SHP77 treated with DMSO at 0.1 percent for 48 hours (cell line): ENCODE data around the gene RNF144A.
"Not testable (repeated sequence)": the region's sequence is repeated elsewhere in the genome, so short reads cannot be mapped to it uniquely, and the experiment has no call there.

Experiments
- DNase-seq: peaks from one replicate; lab custom pipeline; 2025; lab: John Stamatoyannopoulos, UW

The RNF144A gene

DNA sequence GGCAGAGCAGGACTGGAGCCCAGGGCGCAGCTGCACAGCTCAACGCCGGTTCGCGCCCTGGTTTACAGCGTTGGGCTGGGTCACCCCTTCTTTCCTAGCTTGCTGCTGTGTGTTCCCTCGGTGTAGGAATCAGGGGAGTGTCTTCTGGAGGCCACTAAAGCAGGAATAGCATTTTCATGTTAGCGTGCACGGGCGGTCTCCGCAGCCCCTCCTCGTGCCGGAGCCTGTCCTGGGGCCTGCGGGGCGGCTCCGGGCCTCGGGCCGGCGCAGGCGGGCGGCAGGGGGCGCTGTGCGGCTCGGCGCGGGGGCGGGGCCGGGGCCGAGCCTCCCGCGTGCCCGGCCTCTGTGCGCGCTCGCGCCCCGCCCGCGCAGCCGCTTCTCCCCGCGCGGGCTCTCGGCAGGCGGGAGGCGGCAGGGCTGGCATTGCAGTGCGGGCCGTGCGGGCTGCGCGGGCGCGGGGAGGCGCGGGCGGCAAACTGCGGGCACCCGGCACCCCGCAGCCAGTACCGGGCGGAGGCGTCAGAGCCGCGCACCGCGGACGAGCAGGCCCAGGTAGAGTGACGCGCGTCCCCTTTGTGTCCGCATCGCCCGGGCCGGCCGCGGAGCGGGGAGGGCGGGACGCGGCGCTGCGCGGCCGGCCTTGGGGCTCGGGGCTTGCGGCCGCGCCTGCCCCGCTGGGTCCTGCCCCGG, at the start of gene RNF144A:
Gene RNF144A (plus strand): TSS at position 342 of the 690 bp plus-strand sequence. CDS start 79,515 bp downstream, outside the sequence.
- DNase-seq = peak; percentile 31

- no peak for DNase-seq
Measured at GRCh38 chr2:6872394-6872793, 44.8 kb upstream of the RNF144A start.

GRCh38 chr2:6874032-6874431, 43.2 kb upstream of the RNF144A start:
- DNase-seq = no peak

DNA sequence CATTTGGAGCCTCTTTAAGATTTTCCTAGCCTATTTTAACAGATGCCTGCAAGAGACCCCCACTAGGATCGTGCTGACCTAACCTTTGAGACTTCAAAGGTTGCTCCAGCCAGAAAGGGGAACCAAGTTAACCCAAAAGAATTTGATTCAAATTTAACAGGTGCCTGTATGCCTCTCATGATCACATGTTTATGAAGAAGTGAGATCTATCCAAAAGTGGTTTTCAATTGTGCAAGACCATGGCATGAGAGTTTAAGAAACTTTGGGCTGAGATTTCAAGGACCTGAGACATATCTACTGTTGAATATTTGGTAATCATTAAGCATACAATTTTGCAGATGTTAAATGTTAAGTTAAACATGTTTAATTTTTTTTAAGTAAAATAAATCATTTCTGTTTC, 40.9 kb upstream of the RNF144A start:
- no peak for DNase-seq

DNA sequence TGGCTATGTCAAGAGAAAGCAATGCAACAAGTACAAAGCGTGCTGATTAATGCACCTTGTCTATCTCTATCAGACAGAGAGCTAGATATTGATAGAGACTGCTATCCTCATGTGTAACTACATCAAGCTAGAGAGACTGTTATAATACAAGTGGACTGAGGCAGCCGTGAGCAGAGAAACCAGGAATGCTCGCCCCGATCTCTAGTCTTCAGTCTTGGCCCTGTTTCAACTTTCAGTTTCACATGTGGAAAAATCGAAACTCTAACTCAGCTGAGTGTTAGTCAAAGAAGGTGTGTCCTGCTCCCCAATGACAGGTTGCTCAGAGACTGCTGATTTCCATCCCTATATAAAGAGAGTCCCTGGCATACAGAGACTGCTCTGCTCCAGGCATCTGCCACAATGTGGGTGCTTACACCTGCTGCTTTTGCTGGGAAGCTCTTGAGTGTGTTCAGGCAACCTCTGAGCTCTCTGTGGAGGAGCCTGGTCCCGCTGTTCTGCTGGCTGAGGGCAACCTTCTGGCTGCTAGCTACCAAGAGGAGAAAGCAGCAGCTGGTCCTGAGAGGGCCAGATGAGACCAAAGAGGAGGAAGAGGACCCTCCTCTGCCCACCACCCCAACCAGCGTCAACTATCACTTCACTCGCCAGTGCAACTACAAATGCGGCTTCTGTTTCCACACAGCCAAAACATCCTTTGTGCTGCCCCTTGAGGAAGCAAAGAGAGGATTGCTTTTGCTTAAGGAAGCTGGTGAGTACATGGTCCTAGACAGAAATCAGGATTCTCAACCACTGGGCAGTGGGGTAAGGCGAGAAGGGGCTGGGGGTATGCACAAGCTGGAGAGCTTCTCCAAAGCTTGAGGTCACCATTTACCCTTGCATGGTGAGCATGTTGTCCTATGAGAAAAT, 39.6 kb upstream of the RNF144A start, which contains the start of gene RSAD2:
Gene RSAD2 (plus strand): TSS at position 376 of the 903 bp plus-strand sequence. CDS start 24 bp downstream, at position 400.
- peak; percentile 45 for DNase-seq

DNA sequence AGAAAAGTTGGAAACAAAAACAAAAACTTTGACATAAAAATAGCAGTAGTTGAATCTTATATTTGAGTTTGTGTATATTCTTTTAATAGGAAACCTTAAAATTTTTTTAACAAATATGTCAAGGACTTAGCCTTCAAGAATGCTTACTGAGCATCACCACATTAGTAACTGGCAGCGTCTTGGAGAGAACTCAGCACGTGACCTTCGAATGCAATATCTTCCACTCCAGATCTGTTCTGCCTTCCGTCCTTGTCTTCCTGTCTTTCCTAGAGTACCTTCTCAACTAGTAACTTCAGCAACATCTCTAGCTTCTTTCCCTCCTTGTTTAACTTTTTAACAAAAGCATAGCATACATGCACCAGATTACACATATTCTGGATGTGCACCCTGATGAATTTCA, 38.7 kb upstream of the RNF144A start:
- DNase-seq = no peak

DNA sequence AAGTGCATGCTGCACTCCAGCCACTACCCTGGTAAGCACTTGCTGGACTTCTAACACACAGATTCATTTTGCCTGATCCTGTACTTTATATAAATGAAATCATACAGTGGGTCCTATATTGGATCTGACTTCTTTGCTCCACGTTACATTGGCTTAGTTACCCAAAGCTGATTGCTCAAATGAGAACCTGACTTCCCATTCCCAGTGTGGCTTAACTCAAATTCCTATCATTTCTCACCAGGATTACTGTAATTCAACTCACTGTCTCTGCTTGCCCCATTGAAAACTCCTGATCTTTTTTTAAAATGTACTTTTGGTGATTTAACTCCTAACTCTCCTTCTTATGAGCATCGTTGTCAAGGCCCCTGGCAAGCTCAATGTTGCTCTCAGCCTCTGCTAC, 38.2 kb upstream of the RNF144A start:
- no peak for DNase-seq

DNA sequence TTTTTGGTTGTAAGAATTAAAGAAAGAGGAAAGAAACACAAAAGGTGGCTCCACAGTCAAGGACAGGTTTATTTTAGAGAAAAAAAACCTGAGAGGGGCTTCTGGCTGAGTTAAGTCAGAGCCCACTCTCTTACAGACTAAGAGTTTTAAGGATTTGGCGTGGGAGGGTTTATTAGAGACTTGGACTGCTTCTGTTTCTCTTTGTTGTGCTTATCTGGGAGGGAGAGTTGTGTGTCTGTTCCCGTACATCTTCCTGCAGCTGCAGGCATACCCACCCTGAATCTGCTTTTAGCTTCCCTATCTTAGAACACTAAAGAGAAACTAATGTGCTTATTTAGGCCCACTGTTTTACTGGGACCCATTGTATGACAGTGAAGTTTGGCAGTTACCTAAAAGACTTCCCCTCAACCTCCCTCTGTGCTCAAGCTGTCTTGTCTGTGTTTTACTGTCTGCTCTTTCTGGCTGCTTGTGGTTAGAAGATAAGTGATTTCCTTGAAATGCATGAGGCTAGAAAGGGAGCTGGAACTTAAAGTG, 36.9 kb upstream of the RNF144A start:
- no peak for DNase-seq

- no peak for DNase-seq
Measured at GRCh38 chr2:6881046-6881445, 36.2 kb upstream of the RNF144A start.

DNA sequence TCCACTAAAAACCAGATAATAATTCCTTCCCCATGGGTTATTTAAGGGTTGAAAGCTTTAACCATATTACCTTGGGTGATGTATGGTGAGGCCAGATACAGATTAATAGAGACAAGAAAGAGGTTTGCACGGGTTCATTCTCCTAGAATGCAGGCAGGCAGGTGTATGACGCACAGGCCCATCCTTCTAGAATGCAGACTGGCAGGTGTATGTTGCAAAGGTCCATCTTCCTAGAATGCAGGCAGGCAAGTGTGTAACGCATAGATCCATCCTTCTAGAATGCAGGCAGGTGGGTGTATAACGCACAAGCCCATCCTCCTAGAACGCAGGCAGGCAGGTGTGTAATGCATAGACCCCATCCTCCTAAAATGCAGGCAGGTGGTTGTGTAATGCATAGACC, 35.7 kb upstream of the RNF144A start:
- no peak for DNase-seq

- DNase-seq = no peak
Measured at GRCh38 chr2:6883448-6884122, 33.6 kb upstream of the RNF144A start.

- no peak for DNase-seq
Measured at GRCh38 chr2:6885551-6885950, 31.7 kb upstream of the RNF144A start.

GRCh38 chr2:6885968-6886367, 31.2 kb upstream of the RNF144A start:
- no peak for DNase-seq

DNA sequence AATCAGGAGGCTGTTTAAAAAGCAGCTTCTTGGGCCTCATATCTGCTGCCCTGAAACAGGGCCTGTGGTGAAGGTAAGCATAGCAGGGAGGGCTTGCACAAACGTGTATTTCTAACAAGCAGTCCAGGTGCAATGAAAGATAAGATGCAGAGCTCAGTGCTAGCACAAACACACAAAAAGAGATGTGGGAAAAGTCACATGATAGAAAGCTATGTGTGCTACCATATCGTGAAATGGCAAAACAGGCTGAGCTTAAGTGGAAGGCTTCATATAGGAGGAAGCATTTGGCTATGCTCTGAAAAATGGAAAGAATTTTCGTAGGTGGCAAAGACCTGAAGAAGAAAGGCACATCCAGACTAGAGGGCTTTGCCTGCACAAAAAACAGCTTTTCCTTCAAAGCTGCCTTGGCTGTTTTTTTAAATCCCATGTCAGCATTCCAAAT, 29.4 kb upstream of the RNF144A start:
- no peak for DNase-seq

DNA sequence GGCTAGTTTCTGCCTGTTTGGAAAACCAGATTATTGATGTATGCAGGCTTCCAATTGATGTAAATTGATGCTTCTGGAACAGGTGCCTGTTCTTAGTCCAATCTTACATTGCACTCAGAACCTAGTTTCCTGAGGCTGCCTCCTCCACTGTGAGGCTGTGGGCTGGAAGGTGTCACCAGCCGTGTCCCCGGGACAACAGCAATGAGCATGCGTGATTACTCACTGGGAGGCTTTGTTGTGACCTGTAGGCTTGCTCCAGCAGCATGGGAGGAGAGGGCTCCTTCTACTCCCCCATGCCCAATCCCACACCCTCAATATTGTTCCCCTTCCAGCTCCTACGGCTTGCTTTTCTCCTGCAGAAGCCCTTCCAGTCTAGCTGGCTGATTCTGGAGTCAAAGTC, 28.5 kb upstream of the RNF144A start:
- no peak for DNase-seq

- DNase-seq = no peak
Measured at GRCh38 chr2:6893876-6894482, 23.2 kb upstream of the RNF144A start.

GRCh38 chr2:6896930-6897759, 20.1 kb upstream of the RNF144A start:
- peak; percentile 12 for DNase-seq

DNA sequence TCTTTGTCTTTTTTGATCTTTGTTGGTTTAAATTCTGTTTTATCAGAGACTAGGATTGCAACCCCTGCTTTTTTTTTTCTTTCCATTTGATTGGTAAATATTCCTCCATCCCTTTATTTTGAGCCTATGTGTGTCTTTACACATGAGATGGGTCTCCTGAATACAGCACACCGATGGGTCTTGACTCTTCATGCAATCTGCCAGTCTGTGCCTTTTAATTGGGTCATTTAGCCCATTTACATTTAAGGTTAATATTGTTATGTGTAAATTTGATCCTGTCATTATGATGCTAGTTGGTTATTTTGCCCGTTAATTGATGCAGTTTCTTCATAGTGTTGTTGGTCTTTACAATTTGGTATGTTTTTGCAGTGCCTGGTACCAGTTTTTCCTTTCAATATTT, 14.6 kb upstream of the RNF144A start:
- DNase-seq = not testable (repeated sequence)

GRCh38 chr2:6905668-6906067, 11.5 kb upstream of the RNF144A start:
- DNase-seq = no peak

DNA sequence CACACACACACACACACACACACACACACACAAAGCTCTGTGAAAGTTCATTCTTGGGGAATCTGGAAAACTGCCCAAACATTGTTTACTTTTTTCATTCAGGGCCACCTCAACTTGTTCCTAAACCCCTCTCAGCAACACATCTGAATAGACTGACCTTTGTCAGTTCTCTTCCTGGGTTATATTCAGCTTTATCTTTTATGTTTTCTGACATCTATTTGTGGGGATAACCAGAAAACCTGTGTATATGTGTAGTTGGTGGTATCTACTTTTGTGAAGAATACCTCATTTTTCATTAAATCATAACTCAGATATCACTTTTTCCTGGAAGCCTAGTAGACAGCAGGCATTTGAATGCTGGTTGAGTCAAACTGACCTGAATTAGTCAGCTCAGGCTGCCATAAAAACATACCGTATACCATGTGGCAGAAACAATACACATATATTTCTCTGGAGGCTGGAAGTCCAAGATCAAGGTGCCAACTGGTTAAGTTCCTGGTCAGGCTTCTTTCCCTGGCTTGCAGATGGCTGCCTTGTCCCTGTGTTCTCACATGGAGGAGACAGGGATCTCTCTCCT, 11.0 kb upstream of the RNF144A start:
- DNase-seq = no peak

DNA sequence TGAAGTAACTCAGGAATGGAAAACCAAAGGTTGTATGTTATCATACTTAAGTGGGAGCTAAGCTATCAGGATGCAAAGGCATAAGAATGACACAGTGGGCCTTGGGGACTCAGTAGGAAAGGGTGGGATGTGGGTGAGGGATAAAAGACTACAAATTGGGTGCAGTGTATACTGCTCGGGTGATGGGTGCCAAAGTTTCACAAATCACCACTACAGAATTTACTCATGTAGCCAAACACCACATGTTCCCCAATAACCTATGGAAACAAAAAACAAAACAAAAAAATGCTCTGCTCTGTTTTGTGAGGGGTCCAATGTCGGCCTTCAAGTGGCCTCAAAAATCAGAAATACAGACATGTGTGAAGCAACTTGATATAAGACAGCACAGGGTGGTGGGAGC, 8.9 kb upstream of the RNF144A start:
- no peak for DNase-seq
